PC-3 (cell line): Measurements from ENCODE around the gene TMEM97.

Experiments
- EZH2 ChIP-seq: fragments of 300-600 bp; sonication (generic); IDR thresholded peaks from one replicate; pipeline ENCODE4 v1.6.1; 2017; ENCODE audit warnings: antibody characterized with exemption, mild to moderate bottlenecking, low read length; ENCODE audit not compliant: unreplicated experiment
- EZH2phosphoT487 ChIP-seq: fragments of 300-600 bp; sonication (generic); IDR thresholded peaks from 2 replicates; pipeline ENCODE4 v1.6.1; 2018; ENCODE audit warnings: mild to moderate bottlenecking, antibody characterized with exemption, low read length, borderline replicate concordance
- TF ChIP-seq, protein P1 (sequence below): fragments of 300-600 bp; sonication (generic); conservative IDR thresholded peaks from 2 replicates; pipeline ENCODE4 v1.5.1; 2017; ENCODE audit warnings: antibody characterized with exemption, low read depth, mild to moderate bottlenecking, low read length

DNA sequence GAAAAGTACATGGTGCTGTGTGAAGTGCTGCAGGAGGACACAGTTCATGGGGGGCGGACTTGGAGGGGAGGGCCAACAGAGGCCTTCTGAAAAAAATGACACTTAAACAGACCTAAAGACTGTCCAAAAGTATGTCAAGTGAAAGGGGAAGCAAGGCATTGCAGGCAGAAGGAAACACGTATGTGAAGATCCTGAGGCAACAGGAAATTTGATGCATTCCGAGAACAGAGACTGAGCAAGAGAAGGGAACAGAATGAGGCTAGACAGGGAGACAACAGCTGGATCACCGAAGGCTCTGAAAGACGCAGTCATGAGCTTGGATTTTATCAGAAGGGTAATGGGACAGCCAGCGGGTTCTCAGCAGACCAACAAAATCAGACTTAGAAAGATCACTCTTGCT, 15.2 kb downstream of the TMEM97 start:
- TF ChIP-seq, protein P1, sequence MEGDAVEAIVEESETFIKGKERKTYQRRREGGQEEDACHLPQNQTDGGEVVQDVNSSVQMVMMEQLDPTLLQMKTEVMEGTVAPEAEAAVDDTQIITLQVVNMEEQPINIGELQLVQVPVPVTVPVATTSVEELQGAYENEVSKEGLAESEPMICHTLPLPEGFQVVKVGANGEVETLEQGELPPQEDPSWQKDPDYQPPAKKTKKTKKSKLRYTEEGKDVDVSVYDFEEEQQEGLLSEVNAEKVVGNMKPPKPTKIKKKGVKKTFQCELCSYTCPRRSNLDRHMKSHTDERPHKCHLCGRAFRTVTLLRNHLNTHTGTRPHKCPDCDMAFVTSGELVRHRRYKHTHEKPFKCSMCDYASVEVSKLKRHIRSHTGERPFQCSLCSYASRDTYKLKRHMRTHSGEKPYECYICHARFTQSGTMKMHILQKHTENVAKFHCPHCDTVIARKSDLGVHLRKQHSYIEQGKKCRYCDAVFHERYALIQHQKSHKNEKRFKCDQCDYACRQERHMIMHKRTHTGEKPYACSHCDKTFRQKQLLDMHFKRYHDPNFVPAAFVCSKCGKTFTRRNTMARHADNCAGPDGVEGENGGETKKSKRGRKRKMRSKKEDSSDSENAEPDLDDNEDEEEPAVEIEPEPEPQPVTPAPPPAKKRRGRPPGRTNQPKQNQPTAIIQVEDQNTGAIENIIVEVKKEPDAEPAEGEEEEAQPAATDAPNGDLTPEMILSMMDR = no peak
- TF ChIP-seq EZH2phosphoT487 = no peak
- no peak for TF ChIP-seq EZH2
